ENCODE data around the gene PPP1R13B.

- TF ChIP-seq CTCF (conservative IDR thresholded peaks at IDR 0.05; ENCODE audit: low read length) (no peak), EZH2phosphoT487 (IDR thresholded peaks at IDR 0.05; ENCODE audit: borderline replicate concordance, low read depth, low read length) (no peak)
These were observed 75.2 kb downstream of the PPP1R13B start for GRCh38 chr14:103772078-103772712.
